ENCODE data around the gene ZNF496. TPM values are rescaled to one million over a fixed set of nuclear protein-coding genes. Genes with fewer than 3 reads are reported as not detected.
A peak's percentile ranks its signal among the peaks of the same experiment; 100 is the strongest.
"Not testable (repeated sequence)": the region's sequence is repeated elsewhere in the genome, so short reads cannot be mapped to it uniquely, and the experiment has no call there.

The ZNF496 gene
- 47.5 and 50.3 TPM in 2 replicates for polyA plus RNA-seq (2014; cell fraction: cytosol; rRNA removed)
- 27.0 and 44.1 TPM in 2 replicates for polyA plus RNA-seq (2014; cell fraction: nucleus; rRNA removed)

DNA sequence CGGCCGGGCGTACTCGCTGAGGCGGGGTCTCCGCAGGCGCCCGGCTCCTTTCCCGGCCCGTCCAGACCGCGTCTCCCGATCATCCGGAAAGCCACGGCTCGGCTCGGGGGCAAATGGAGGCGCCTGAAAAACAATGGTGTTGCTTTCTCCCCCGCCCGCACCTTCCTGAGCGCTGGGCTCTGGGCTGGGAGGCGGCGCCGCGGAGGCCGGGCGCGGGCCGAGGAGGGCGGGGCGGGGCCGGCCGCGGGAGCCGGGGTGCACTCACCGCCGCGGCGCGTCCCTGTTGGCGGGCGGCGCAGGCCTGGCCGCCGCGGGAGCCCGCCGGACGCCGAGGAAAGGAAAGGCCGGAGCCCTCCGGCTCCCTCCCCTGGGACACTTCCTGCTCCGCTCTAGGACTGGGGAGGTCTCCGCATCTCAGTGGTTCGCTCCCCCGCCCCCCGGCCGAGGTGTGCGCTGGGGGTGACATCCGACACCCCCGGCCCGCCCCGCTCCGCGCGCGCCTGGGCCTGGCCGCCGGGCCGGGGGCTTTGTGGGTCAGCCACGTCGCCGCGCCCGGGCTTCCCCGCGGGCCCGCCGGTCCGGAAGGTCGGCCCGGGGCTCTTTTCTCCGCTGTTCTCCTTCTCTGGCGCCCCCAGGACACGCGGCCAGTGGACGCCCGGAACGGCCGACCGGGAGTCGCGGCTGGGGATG, at the start of gene ZNF496:
ZNF496 (minus strand) TSS at position 343 of the 690 bp plus-strand sequence. CDS start 2,289 bp downstream, outside the sequence.
- peak; percentile 86 for DNase-seq (ENCODE audit: low spot score)

DNA sequence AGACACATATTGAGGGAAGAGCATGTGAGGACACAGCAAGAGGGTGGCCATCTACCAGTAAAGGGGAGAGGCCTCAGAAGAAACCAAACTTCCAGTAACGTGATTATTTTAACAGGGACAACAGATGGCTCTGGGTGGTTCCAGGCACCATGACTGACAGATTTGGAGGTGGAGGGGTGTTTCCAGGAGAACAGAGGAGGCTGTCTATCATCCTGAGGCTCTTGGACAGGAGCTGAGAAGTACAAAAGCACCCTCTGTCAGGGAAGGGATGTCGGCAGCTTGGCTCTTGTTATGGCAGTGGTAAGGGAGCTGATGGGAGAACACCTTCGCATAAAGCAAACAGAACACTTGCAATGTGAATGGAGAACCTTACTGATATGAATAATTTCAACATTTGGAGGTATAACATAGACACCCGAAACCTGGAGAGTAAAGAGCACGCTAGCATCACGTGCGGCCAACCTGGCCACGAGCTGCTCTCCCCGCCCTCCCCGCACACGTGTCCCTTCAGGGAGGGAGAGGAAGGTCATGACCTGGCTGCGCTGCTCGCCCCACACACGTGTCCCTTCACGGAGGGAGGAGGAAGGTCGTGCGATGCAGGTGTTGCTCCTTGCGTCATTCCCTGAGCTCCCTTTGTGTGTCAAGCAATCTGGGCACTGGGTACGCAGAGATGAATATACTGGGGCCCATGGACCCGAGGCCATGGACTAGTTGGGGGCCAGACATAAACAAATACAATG, 46.8 kb upstream of the ZNF496 start:
- no peak for DNase-seq (ENCODE audit: low spot score)

- DNase-seq (ENCODE audit: low spot score) = not testable (repeated sequence)
These were observed 46.0 kb upstream of the ZNF496 start for GRCh38 chr1:247377656-247378055.

- DNase-seq (ENCODE audit: low spot score) = no peak
These were observed 45.0 kb upstream of the ZNF496 start for GRCh38 chr1:247376659-247377058.

- no peak for DNase-seq (ENCODE audit: low spot score)
These were observed 44.1 kb upstream of the ZNF496 start for GRCh38 chr1:247375747-247376146.

GRCh38 chr1:247374651-247375334, 43.1 kb upstream of the ZNF496 start:
- DNase-seq (ENCODE audit: low spot score) = not testable (repeated sequence)

GRCh38 chr1:247373721-247374141, 42.1 kb upstream of the ZNF496 start:
- DNase-seq (ENCODE audit: low spot score) = no peak

GRCh38 chr1:247371801-247372259, 40.2 kb upstream of the ZNF496 start:
- no peak for DNase-seq (ENCODE audit: low spot score)

DNA sequence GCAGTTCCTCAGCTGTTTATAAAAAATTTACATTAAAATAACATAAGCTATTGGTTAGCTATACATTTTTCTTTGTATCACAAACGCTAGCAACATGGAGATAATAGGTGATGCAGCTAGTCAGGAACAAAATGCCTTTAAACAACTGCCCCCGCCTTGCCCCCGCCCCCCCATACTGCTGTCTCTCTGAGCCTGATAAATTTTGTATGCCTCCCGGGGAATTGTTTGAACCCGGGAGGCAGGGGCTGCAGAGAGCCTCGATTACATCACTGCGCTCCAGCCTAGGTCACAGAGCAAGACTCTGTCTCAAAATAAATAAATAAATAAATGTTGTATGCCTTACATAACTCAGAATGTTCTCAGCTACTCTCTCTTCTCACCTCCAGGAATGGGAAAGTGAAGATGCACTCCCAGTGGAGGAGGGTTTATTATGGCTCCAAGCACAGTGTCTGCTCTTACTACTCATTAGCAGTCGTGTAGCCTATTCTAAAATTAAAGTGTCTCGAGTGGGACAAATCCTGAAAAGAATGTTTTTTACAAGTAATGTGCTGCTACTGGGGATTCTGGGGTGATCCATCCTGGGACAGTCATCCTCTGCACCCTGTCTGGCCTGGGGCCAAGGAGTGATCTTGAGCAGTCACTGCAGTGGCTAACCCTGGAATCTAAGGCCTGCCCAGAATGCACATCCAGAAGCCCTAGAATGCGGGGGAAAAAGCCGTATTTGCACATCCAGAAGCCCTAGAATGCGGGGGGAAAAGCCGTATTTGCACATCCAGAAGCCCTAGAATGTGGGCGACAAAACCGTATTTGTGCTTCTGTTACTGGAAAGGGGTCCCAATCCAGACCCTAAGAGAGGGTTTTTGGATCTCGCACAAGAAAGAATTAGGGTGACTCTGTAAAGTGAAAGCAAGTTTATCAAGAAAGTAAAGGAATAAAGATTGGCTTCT, 39.4 kb upstream of the ZNF496 start:
- no peak for DNase-seq (ENCODE audit: low spot score)

DNA sequence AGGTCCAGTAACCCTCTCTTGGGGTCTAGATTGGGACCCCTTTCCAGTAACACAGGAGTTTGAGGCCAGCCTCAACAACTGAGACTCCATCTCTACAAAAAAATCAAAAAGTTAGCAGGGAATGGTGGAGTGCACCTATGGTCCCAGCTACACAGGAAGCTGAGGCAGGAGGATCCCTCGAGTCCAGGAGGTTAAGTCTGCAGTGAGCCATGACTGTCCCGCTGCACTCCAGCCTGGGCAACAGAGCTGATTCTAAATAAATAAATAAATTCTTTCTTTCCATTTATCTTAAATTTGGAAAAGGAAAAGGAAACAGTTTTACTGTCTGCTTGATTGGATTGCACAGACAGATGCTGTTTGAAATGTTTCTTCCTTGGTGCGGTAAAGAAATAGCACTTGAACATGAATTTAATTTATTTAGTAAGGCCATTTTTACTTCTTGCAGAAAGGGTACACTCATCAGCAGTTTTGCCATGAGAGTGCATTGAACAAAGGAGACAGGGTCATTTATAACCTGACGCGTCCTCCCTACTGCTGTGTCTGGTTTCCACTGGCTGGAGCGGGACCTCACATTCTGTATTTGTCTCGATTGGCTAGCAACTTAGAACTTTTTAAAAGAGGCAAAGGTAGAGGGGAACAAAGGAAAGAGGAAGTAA, 37.0 kb upstream of the ZNF496 start:
- DNase-seq (ENCODE audit: low spot score) = no peak

DNA sequence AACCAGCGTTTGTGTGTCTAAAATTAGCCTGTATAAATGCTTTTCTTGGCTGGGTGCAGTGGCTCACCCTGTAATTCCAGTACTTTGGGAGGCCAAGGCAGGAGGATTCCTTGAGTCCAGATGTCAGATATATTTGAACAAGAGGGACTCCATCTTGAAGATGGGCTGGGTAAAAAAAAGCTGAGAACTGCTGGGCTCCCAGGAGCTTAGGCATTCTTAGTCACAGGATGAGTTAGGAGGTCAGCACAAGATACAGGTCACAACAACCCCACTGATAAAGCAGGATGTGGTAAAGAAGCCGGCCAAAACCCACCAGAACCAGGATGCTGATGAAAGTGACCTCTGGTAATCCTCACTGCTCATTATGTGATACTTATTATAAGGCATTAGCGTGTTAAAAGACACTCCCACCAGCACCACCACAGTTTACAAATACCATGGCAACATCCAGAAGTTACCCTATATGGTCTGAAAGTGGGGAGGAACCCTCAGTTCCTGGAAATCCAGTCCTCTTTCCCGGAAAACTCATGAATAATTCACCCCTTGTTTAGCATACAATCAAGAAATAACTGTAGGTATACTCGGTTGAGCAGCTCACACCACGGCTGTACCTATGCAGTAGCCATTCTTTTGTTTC, 36.2 kb upstream of the ZNF496 start:
- DNase-seq (ENCODE audit: low spot score) = no peak

DNA sequence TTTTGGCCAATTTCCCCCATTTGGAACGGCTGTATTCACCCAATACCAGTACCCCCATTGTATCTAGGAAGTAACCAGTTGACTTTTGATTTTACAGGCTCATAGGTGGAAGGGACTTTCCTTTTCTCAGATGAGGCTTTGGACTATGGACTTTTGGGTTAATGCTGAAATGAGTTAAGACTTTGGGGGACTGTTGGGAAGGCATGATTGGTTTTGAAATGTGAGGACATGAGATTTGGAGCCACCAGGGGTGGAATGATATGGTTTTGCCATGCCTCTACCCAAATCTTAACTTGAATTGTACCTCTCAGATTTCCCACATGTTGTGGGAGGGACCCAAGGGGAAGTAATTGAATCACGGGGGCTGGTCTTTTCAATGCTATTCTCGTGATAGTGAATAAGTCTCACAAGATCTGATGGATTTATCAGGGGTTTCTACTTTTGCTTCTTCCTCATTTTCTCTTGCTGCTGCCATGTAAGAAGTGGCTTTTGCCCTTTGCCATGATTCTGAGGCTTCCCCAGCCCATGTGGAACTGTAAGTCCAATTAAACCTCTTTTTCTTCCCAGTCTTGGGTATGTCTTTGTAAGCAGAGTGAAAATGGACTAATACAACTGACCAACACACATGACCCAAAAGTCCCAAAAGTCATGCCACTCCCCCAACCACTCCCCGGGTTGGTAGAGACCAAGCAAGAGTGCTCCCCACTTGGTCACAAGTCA, 35.4 kb upstream of the ZNF496 start:
- no peak for DNase-seq (ENCODE audit: low spot score)

- DNase-seq (ENCODE audit: low spot score) = not testable (repeated sequence)
These were observed 34.7 kb upstream of the ZNF496 start for GRCh38 chr1:247366345-247366744.

DNA sequence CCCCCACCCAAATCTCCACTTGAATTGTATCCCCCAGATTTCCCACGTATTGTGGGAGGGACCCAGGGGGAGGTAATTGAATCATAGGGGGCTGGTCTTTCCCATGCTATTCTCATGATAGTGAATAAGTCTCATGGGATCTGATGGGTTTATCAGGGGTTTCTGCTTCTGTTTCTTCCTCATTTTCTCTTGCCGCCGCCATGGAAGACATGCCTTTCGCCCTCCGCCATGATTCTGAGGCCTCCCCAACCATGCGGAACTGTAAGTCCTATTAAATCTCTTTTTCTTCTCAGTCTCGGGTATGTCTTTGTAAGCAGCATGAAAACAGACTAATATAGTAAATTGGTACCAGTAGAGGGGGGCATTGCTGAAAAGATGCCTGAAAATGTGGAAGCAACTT, 33.4 kb upstream of the ZNF496 start:
- no peak for DNase-seq (ENCODE audit: low spot score)

GRCh38 chr1:247363000-247363399, 31.3 kb upstream of the ZNF496 start:
- DNase-seq (ENCODE audit: low spot score) = not testable (repeated sequence)

DNA sequence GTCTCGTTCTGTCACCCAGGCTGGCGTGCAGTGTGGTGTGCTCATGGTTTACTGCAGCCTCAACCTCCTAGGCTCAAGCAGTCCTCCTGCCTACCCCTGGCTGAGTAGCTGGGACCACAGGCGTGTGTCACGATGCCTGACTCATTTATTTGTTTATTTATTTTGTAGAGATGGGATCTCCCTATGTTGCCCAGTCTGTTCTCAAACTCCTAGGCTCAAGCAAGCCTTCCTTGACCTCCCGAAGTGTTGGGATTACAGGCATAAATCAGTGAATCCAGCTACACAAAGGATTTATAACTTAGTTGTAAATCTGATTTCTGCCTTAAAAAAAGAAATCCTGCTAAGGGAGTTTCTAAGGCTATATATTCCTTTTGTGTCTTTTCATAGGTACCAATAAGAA, 30.5 kb upstream of the ZNF496 start:
- DNase-seq (ENCODE audit: low spot score) = no peak

DNA sequence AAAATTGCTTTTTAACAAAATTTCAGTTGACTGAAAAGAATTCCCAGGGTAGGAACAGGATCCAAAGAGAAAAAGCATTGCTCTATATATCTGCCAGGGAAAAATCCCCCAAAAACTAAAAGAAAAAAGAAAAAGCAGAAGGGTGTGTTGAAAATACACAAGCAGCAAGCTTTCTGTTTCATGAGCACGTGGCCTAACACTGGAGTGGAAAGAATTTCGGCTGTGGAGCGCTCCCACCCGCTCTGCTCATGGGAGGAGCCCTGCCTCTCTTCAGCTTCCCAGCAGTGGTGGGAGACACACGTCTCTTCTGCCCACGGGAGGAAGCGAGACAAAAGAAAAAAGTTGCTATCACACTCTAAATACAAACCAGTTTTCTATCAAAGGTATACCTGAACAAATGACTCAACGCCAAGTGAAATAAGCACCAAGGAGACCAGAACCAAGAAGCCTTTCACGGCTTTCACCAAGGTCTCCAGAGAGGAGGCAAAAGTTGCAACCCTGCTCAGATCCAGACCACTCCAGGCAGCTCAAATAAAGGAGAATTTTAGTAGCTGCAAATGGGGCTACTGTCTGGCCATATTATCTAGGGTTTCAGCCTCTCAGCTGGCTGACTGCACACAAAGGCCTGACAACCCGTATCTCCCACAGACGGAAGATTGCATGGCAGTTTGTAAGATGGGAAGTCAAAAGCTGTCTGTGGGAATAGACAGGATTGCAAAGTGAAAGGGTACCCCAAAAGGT, 29.5 kb upstream of the ZNF496 start:
- DNase-seq (ENCODE audit: low spot score) = no peak

GRCh38 chr1:247360116-247360898, 28.6 kb upstream of the ZNF496 start:
- no peak for DNase-seq (ENCODE audit: low spot score)
